IgD-negative memory B cell (primary cell): ENCODE measurements around the gene SYT1. TPM values are rescaled to one million over a fixed set of nuclear protein-coding genes. Genes with fewer than 3 reads are reported as not detected.
A peak's percentile ranks its signal among the peaks of the same experiment; 100 is the strongest.

Source experiments
- H3K27ac Mint-ChIP-seq, 3 donors: one replicate each; pipeline ENCODE4 v1.8.0; 2020 to 2022; ENCODE audit warnings: mild to moderate bottlenecking in 3 of 3, mixed read lengths in 3 of 3, moderate library complexity in 1 of 3
- H3K27me3 Mint-ChIP-seq: one replicate; pipeline ENCODE4 v1.8.0; 2021; ENCODE audit warnings: mixed read lengths
- H3K36me3 Mint-ChIP-seq: one replicate; pipeline ENCODE4 v1.8.0; 2020; ENCODE audit warnings: mild to moderate bottlenecking, mixed read lengths
- H3K4me1 Mint-ChIP-seq, 3 donors: one replicate each; pipeline ENCODE4 v1.8.0; 2020 to 2022; ENCODE audit warnings: mixed read lengths in 3 of 3, mild to moderate bottlenecking in 1 of 3
- H3K4me3 Mint-ChIP-seq, 4 donors: one replicate each; pipeline ENCODE4 v1.8.0; 2020 to 2022; ENCODE audit warnings: mild to moderate bottlenecking in 4 of 4, mixed read lengths in 4 of 4, moderate library complexity in 3 of 4
- H3K9me3 Mint-ChIP-seq, 3 donors: one replicate each; pipeline ENCODE4 v1.8.0; 2020 to 2021; ENCODE audit warnings: mixed read lengths in 3 of 3, mild to moderate bottlenecking in 1 of 3
- polyA plus RNA-seq: library from polyadenylated mRNA; unstranded; fragments of 300-500 nt; fragmentation: Illumina TruSeq; gene quantifications from one replicate; pipeline ENCODE4 v1.2.3, GENCODE V29; 2021

SYT1 gene
- polyA plus RNA-seq, 1 donor from 2014 or later = 1.6 TPM

- Mint-ChIP-seq H3K4me3 (no peak overlapping the region), H3K4me1 (no peaks in the 10 kb centered on the region), H3K27me3 (no peaks in the 10 kb centered on the region), H3K27ac (peak overlapping the region in 1 of 3 donors; percentile 45), H3K9me3 (no peaks in the 10 kb centered on the region), H3K36me3 (no peaks in the 10 kb centered on the region)
These were observed 468.6 kb downstream of the SYT1 start for GRCh38 chr12:79333144-79333543.

DNA sequence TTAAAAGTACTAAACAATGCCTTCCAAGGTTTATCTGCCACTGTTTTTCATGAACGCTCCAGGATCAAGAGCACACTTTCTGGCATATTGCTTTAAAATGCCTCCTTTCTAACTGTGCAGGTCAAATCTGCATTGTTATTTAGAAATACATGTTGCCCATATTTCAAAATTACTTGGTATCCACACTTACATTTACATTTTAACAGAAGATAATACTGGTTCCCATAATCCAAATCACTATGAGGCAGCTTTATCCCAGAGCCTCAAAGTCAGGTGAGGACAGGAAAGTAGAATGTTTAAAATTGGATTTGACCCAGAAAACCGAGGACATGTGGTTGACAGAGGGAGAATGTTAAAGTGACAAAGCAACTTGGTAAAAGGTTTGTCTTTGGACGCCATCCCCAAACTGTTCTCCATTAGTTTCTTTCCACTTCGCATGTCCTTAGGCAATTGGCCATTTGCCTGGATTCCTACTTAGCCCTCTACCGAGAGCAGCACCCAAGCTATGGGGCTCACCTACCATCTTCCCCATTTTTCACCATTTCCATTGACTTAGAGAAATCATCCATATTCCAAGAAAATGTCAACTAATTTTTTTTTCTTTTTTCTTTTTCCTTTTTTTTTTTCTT, 473.2 kb downstream of the SYT1 start:
- Mint-ChIP-seq H3K4me1 (no peaks in the 10 kb centered on the region), H3K27ac (no peak overlapping the region), H3K9me3 (peaks cover 0 to 7% (median 0%) of the 10 kb centered on the region in 3 donors), H3K4me3 (no peak overlapping the region), H3K27me3 (no peaks in the 10 kb centered on the region), H3K36me3 (no peaks in the 10 kb centered on the region)

DNA sequence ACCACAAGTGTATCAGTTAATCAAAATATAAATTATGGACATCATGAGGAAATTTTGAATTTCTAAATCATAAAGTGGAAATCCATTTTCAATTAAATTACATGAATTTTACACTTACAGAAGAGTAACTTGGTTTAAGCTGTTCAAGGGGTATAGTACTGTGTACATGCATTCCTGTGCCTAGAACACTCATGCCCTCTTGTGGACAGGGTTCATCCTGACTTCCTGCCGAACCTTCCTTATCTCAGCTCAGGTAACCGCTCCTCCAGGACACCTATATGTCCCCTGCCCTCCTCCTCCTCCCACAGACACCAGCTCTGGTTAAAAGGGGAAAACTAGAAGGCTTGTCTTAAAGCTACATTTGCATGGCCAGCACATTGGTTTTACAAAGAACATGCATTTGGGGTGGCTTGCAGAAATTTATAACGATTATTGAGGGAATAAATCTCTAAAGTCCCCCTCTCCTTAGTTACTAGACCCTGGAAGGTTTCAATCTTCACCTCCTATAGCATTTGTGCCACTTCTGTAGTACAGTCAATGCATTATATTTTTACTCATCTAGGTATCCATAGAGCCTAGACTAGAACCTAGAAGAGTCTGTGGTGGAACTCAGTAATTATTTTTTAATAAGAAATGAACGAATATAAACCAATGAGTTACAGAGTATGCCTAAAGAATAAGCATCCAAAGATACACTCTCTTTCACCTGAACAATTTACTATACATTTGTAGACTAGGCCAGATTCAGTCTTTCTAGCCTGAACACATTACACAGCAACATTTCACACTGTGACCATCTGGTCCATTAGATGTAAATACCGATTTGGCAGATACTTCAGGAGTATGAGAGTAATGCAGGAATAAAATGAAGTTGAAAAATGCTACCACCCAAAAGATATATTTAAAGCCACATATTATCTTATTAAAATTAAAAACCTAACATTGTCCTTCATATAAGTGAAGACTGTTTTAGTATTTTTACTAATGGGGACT, 480.6 kb downstream of the SYT1 start:
- peaks cover 0 to 4% (median 0%) of the 10 kb centered on the region in 3 donors for H3K9me3 Mint-ChIP-seq
- no peaks in the 10 kb centered on the region for H3K27me3 Mint-ChIP-seq
- H3K27ac Mint-ChIP-seq = no peak overlapping the region
- no peaks in the 10 kb centered on the region for H3K36me3 Mint-ChIP-seq
- no peaks in the 10 kb centered on the region for H3K4me1 Mint-ChIP-seq
- H3K4me3 Mint-ChIP-seq = no peak overlapping the region

DNA sequence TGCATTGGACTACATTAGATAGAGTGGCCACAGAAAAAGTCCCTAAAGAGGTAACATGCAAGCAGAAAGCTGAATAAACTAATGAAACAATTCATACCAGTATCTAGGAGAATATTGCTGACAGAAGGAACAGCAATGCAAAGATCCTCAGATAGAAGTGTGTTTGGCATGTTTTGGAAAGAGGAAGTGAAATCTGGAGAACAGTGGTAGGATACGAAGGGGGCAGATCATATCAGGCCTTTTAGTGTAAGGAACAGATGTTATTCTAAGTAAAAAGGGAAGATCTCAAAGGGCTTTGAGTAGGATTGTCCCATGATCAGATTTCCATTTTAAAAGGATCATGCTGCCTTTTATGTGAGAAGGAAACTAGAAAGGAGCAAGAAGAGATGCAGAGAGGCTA, 483.3 kb downstream of the SYT1 start:
- no peaks in the 10 kb centered on the region for H3K9me3 Mint-ChIP-seq
- H3K4me3 Mint-ChIP-seq = peak overlapping the region in 1 of 4 donors; percentile 4
- H3K36me3 Mint-ChIP-seq = no peaks in the 10 kb centered on the region
- H3K27me3 Mint-ChIP-seq = no peaks in the 10 kb centered on the region
- peak overlapping the region in 1 of 3 donors; percentile 12 for H3K27ac Mint-ChIP-seq
- no peaks in the 10 kb centered on the region for H3K4me1 Mint-ChIP-seq

DNA sequence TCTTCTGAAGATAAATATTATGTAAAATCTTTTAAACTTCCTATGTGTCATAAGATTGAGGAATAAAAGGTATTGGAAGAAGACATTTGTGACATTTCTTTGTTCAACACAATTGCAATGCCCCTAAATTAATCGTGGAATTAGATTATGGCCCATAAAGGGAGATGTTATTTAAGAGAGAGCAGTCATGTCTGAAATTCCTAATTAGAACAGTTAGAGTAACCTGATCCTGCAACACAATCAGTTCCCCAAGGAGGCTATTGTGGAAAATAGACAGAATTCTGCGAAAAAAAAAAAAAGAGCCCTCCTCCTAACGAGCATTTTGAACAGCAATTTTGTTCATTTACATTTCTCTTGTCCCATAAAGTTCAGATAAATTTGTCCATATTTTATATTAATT, 486.7 kb downstream of the SYT1 start:
- Mint-ChIP-seq H3K36me3 (peaks cover 3% of the 10 kb centered on the region), H3K4me1 (no peaks in the 10 kb centered on the region), H3K27me3 (no peaks in the 10 kb centered on the region), H3K27ac (no peak overlapping the region), H3K4me3 (no peak overlapping the region), H3K9me3 (no peaks in the 10 kb centered on the region)

GRCh38 chr12:79356216-79356615, 491.6 kb downstream of the SYT1 start:
- Mint-ChIP-seq H3K4me1 (no peaks in the 10 kb centered on the region), H3K27me3 (no peaks in the 10 kb centered on the region), H3K27ac (no peak overlapping the region), H3K36me3 (peaks cover 3% of the 10 kb centered on the region), H3K4me3 (no peak overlapping the region), H3K9me3 (no peaks in the 10 kb centered on the region)

- Mint-ChIP-seq H3K27me3 (no peaks in the 10 kb centered on the region), H3K4me3 (no peak overlapping the region), H3K9me3 (no peaks in the 10 kb centered on the region), H3K36me3 (peaks cover 3% of the 10 kb centered on the region), H3K27ac (no peak overlapping the region), H3K4me1 (no peaks in the 10 kb centered on the region)
These were observed 492.5 kb downstream of the SYT1 start for GRCh38 chr12:79357048-79357447.

GRCh38 chr12:79358716-79359300, 494.2 kb downstream of the SYT1 start:
- Mint-ChIP-seq H3K4me1 (no peaks in the 10 kb centered on the region), H3K4me3 (no peak overlapping the region), H3K9me3 (no peaks in the 10 kb centered on the region), H3K27ac (no peak overlapping the region), H3K27me3 (no peaks in the 10 kb centered on the region), H3K36me3 (peaks cover 3% of the 10 kb centered on the region)

- H3K4me3 Mint-ChIP-seq = no peak overlapping the region
- H3K27ac Mint-ChIP-seq = no peak overlapping the region
- no peaks in the 10 kb centered on the region for H3K4me1 Mint-ChIP-seq
- peaks cover 3% of the 10 kb centered on the region for H3K36me3 Mint-ChIP-seq
- H3K27me3 Mint-ChIP-seq = no peaks in the 10 kb centered on the region
- no peaks in the 10 kb centered on the region for H3K9me3 Mint-ChIP-seq
These were observed 495.7 kb downstream of the SYT1 start for GRCh38 chr12:79360286-79360685.

DNA sequence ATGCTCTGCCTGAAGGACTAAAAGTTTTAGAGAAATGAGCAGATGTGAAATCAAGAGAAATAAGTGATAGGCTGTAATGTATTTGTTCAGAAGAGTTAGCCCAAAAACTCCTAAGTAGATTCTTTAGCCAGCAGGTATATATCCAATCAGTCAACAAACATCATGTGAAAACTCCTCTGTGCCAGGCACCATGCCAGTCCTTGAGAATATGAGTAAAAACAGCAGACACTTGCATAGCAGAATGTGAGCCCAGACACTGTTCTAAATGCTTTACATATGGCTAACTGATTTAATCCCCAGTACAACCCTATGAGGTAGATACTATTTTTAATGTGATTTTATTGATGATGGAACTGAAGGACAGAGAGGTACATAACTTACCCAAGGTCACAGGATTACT, 496.4 kb downstream of the SYT1 start:
- no peaks in the 10 kb centered on the region for H3K9me3 Mint-ChIP-seq

DNA sequence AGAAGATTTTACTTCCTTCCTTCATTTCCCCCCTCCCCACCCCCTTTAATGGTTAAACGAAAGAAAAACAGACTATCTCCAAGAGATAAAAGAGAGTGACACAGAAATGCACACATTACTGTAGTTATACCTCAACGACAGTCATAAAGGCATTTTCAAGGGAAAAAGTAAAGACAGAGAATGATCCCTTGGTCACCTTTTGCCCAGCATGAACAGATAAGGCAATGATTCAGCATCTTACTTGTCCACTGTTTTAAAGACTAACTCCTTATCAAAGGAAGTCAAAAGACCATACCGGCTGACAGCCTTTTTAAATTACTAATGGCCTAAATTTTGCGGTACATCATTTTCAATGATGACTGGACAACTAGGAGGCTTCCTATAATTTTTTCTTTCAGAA, 499.6 kb downstream of the SYT1 start:
- no peaks in the 10 kb centered on the region for H3K27me3 Mint-ChIP-seq
- no peak overlapping the region for H3K4me3 Mint-ChIP-seq
- no peaks in the 10 kb centered on the region for H3K9me3 Mint-ChIP-seq
- H3K27ac Mint-ChIP-seq = no peak overlapping the region
- H3K36me3 Mint-ChIP-seq = no peaks in the 10 kb centered on the region
- H3K4me1 Mint-ChIP-seq = no peaks in the 10 kb centered on the region

More for the DNA sequence above, 496.4 kb downstream of the SYT1 start:
- H3K4me1 Mint-ChIP-seq = no peaks in the 10 kb centered on the region
- H3K27ac Mint-ChIP-seq = no peak overlapping the region
- H3K36me3 Mint-ChIP-seq = no peaks in the 10 kb centered on the region
- H3K27me3 Mint-ChIP-seq = no peaks in the 10 kb centered on the region
- H3K4me3 Mint-ChIP-seq = no peak overlapping the region

GRCh38 chr12:79366374-79366773, 501.8 kb downstream of the SYT1 start:
- Mint-ChIP-seq H3K36me3 (no peaks in the 10 kb centered on the region), H3K4me3 (no peak overlapping the region), H3K27me3 (no peaks in the 10 kb centered on the region), H3K27ac (no peak overlapping the region), H3K4me1 (no peaks in the 10 kb centered on the region), H3K9me3 (no peaks in the 10 kb centered on the region)

DNA sequence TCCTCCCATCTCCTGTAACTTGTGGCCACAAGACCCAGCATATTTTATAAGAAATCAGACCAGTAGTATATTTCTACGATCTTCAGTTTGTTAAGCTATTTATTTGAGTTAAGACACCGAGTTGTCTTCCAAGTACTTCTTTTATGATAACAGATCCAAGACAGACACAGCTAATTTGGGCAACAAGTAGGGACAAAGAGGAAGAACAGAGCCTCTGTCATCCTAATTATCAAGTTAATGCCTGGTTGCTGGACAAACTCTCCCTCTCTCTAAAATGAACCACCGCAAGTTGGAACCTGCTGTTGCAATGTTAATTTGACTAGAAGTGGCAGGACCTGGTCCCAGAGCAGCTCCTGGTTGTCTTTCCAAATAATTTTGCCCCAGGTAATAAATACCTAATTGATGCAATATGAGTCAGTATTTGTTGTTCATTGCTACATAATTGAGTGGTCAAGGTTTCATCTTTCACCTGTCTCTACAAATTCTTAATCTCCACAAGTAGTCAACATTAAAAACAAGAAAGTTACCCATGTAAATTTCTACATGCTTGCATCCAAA, 502.5 kb downstream of the SYT1 start:
- Mint-ChIP-seq H3K4me3 (no peak overlapping the region), H3K9me3 (no peaks in the 10 kb centered on the region), H3K36me3 (no peaks in the 10 kb centered on the region), H3K4me1 (no peaks in the 10 kb centered on the region), H3K27me3 (no peaks in the 10 kb centered on the region), H3K27ac (peak overlapping the region in 1 of 3 donors; percentile 27)

GRCh38 chr12:79370021-79370420, 505.4 kb downstream of the SYT1 start:
- H3K27ac Mint-ChIP-seq = no peak overlapping the region
- no peaks in the 10 kb centered on the region for H3K9me3 Mint-ChIP-seq
- H3K4me1 Mint-ChIP-seq = no peaks in the 10 kb centered on the region
- no peak overlapping the region for H3K4me3 Mint-ChIP-seq
- H3K27me3 Mint-ChIP-seq = no peaks in the 10 kb centered on the region
- H3K36me3 Mint-ChIP-seq = no peaks in the 10 kb centered on the region

GRCh38 chr12:79371226-79371625, 506.7 kb downstream of the SYT1 start:
- no peaks in the 10 kb centered on the region for H3K36me3 Mint-ChIP-seq

More at GRCh38 chr12:79371226-79371625, 506.7 kb downstream of the SYT1 start:
- Mint-ChIP-seq H3K27me3 (no peaks in the 10 kb centered on the region), H3K4me3 (no peak overlapping the region), H3K9me3 (no peaks in the 10 kb centered on the region), H3K4me1 (no peaks in the 10 kb centered on the region), H3K27ac (no peak overlapping the region)
